HG03139 (cell line): ENCODE data around the gene GFPT1.
A peak's percentile ranks its signal among the peaks of the same experiment; 100 is the strongest.

ENCODE experiments used
- ATAC-seq: cut with Tn5 transposase; IDR thresholded peaks from one replicate; pipeline ENCODE4 v1.9.1; 2021; ENCODE audit not compliant: unreplicated experiment

GFPT1 gene

GRCh38 chr2:69330781-69331180 lies 56.2 kb downstream of the GFPT1 start:
- no peak for ATAC-seq

- no peak for ATAC-seq
Observed at GRCh38 chr2:69322631-69323030, 64.4 kb downstream of the GFPT1 start.

- ATAC-seq = no peak
Observed at GRCh38 chr2:69316550-69316949, 70.5 kb downstream of the GFPT1 start.

GRCh38 chr2:69315160-69315761 lies 71.8 kb downstream of the GFPT1 start:
- ATAC-seq = no peak

- no peak for ATAC-seq
Observed at GRCh38 chr2:69311024-69311416, 76.0 kb downstream of the GFPT1 start.

- ATAC-seq = no peak
Observed at GRCh38 chr2:69310111-69311023, 76.7 kb downstream of the GFPT1 start.

GRCh38 chr2:69309351-69310110 lies 77.5 kb downstream of the GFPT1 start:
- ATAC-seq = no peak

- ATAC-seq = no peak
Observed at GRCh38 chr2:69308338-69308737, 78.7 kb downstream of the GFPT1 start.

- ATAC-seq = no peak
Observed at GRCh38 chr2:69307579-69308064, 79.4 kb downstream of the GFPT1 start.

GRCh38 chr2:69306822-69307578 lies 80.0 kb downstream of the GFPT1 start:
- peak; percentile 90 for ATAC-seq

GRCh38 chr2:69306393-69306821 lies 80.6 kb downstream of the GFPT1 start:
- ATAC-seq = no peak

GRCh38 chr2:69305712-69306392 lies 81.2 kb downstream of the GFPT1 start:
- ATAC-seq = no peak

- no peak for ATAC-seq
Observed at GRCh38 chr2:69305166-69305565, 81.9 kb downstream of the GFPT1 start.

GRCh38 chr2:69304656-69305055 lies 82.4 kb downstream of the GFPT1 start:
- ATAC-seq = no peak

GRCh38 chr2:69300650-69301049 lies 86.4 kb downstream of the GFPT1 start:
- ATAC-seq = no peak

GRCh38 chr2:69299772-69300516 lies 87.1 kb downstream of the GFPT1 start:
- no peak for ATAC-seq

- ATAC-seq = no peak
Observed at GRCh38 chr2:69298862-69299261, 88.2 kb downstream of the GFPT1 start.

- ATAC-seq = no peak
Observed at GRCh38 chr2:69298261-69298660, 88.8 kb downstream of the GFPT1 start.

GRCh38 chr2:69297216-69297615 lies 89.8 kb downstream of the GFPT1 start:
- no peak for ATAC-seq
